Activated CD4-positive, CD25-positive, alpha-beta regulatory T cell (primary cell): ENCODE data around the gene JMJD1C.

Experiments
- DNase-seq, 4 experiments: peaks; one replicate each; lab custom pipeline; 2025; lab: John Stamatoyannopoulos, UW

JMJD1C gene

GRCh38 chr10:63478564-63478963 lies 12.8 kb upstream of the JMJD1C start:
- DNase-seq = no peak

GRCh38 chr10:63477927-63478326 lies 12.2 kb upstream of the JMJD1C start:
- DNase-seq = no peak

GRCh38 chr10:63474488-63474887 lies 8.7 kb upstream of the JMJD1C start:
- no peak for DNase-seq

- no peak for DNase-seq
Observed at GRCh38 chr10:63470928-63471327, 5.2 kb upstream of the JMJD1C start.

DNA sequence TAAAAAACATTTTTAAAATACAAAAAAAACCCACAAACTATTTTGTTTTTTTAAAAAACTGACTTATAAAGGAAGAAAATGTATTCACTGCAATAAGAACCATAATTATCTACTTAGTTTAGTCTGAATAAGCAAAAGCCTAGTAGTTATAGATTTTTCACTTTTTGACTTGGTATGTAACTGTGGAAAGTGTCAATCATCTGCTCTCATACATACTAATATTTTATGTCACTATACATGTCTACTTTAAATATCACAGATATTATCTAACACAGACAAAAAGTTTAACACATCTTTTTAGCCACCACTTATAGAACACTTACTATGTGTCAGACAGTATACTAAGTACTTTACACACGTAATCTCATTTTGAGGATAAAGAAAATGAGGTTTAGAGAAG lies 3.2 kb upstream of the JMJD1C start:
- no peak for DNase-seq

GRCh38 chr10:63467841-63468240 lies 2.1 kb upstream of the JMJD1C start:
- no peak for DNase-seq

- DNase-seq = peak in 1 of 4 experiments; percentile 7
Observed at GRCh38 chr10:63466144-63466935, 563 bp upstream of the JMJD1C start.

GRCh38 chr10:63464402-63465292 lies 1.1 kb downstream of the JMJD1C start:
- no peak for DNase-seq

DNA sequence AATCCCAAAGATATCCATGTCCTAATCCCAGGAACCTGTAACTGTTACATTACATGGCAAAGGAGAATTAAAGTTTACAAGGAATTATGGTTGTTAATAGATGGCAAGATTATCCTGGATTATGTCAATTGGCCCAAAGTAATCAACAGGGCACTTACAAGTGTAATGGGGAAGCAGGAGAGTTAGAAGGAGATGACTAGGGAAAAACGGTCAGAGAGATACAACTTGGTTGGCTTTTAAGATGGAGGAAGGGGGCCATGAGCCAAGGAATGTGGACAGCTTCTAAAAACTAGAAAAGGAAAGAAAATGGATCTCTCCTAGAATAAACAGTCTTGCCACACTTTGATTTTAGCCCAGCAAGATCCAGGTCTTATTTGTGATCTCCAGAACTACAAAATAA lies 3.3 kb downstream of the JMJD1C start:
- DNase-seq = no peak

DNA sequence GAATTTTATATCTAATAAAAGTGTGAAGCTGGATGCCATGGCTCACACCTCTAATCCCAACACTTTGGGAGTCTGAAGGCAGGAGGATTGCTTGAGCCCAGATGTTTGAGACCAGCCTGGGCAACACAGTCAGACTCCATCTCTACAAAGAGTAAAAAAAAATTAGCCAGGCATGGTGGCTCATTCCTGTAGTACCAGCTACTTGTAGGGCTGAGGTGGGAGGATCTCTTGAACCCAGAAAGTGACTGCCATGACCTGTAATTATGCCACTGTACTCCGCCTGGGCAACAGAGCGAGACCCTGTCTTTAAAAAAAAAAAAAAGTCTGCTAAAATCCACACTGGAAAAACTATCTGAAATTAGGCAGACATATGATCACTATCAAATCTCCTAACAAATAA lies 7.6 kb downstream of the JMJD1C start:
- DNase-seq = no peak

GRCh38 chr10:63457594-63457993 lies 8.2 kb downstream of the JMJD1C start:
- no peak for DNase-seq

- DNase-seq = no peak
Observed at GRCh38 chr10:63456437-63457210, 9.2 kb downstream of the JMJD1C start.

- no peak for DNase-seq
Observed at GRCh38 chr10:63455507-63455906, 10.3 kb downstream of the JMJD1C start.

GRCh38 chr10:63454631-63455030 lies 11.1 kb downstream of the JMJD1C start:
- DNase-seq = no peak

- no peak for DNase-seq
Observed at GRCh38 chr10:63452524-63452923, 13.3 kb downstream of the JMJD1C start.

GRCh38 chr10:63446716-63447440 lies 18.9 kb downstream of the JMJD1C start:
- DNase-seq = no peak

DNA sequence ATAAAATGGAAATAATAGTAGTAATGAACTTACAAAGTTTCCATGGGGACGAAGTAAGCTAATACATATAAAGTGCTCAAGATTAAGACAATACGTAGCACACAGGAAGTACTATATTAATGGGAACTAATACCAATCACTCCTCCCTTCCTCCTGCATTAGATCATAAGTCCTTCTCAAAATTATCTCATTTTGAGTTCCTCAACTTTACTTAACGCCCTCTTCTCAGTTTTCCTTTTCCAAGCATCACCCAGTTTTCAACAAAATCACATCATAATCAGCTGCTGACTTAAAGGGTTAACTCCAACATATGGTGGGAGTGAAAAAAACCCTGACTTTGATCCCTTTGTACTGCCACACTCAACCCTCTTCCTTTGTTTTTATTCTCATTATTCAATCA lies 24.4 kb downstream of the JMJD1C start:
- DNase-seq = no peak

- DNase-seq = no peak
Observed at GRCh38 chr10:63439607-63440006, 26.2 kb downstream of the JMJD1C start.

- no peak for DNase-seq
Observed at GRCh38 chr10:63438506-63439498, 27.0 kb downstream of the JMJD1C start.
